ENCODE results near the gene TTYH3. TPM values are rescaled to one million over a fixed set of nuclear protein-coding genes. Genes with fewer than 3 reads are reported as not detected.

The TTYH3 gene
- total RNA-seq, 1 donor from 2014 or later: 15.8 TPM

GRCh38 chr7:2640846-2641316, 9.1 kb downstream of the TTYH3 start:
- ATAC-seq: no peak
- intact Hi-C loops (cut with DNase I): loop anchor here (5.0 kb wide), 1 partner anchor 34 kb away; no protein-coding TSS in a partner anchor
- no peak for DNase-seq (ENCODE audit: missing footprints)

GRCh38 chr7:2641406-2642393, 9.9 kb downstream of the TTYH3 start:
- peak; percentile 77 for ATAC-seq
- intact Hi-C loops (cut with DNase I): loop anchor here (5.0 kb wide), 1 partner anchor 34 kb away; no protein-coding TSS in a partner anchor

GRCh38 chr7:2643386-2644219, 11.8 kb downstream of the TTYH3 start:
- DNase-seq (ENCODE audit: missing footprints): no peak
- ATAC-seq: no peak
- intact Hi-C loops (cut with DNase I): loop anchor here (5.0 kb wide), 1 partner anchor 36 kb away; no protein-coding TSS in a partner anchor

More at GRCh38 chr7:2641406-2642393, 9.9 kb downstream of the TTYH3 start:
- peak; percentile 93 for DNase-seq (ENCODE audit: missing footprints)

GRCh38 chr7:2644220-2644561, 12.4 kb downstream of the TTYH3 start:
- intact Hi-C loops (cut with DNase I): loop anchor here (5.0 kb wide), 1 partner anchor 37 kb away; no protein-coding TSS in a partner anchor
- DNase-seq (ENCODE audit: missing footprints) (no peak), ATAC-seq (no peak)

GRCh38 chr7:2644562-2645273, 12.9 kb downstream of the TTYH3 start:
- ATAC-seq (no peak), DNase-seq (ENCODE audit: missing footprints) (no peak)
- intact Hi-C loops (cut with DNase I): loop anchor here (5.0 kb wide), 1 partner anchor 37 kb away; no protein-coding TSS in a partner anchor

- DNase-seq (ENCODE audit: missing footprints) (no peak), ATAC-seq (no peak)
- intact Hi-C loops (cut with DNase I): no loop called here
Measured at GRCh38 chr7:2645274-2645868, 13.6 kb downstream of the TTYH3 start.

GRCh38 chr7:2646336-2646679, 14.5 kb downstream of the TTYH3 start:
- intact Hi-C loops (cut with DNase I): no loop called here
- DNase-seq (ENCODE audit: missing footprints) (no peak), ATAC-seq (no peak)

- intact Hi-C loops (cut with DNase I): no loop called here
- ATAC-seq: no peak
- DNase-seq (ENCODE audit: missing footprints): no peak
Measured at GRCh38 chr7:2646680-2647571, 15.1 kb downstream of the TTYH3 start.

GRCh38 chr7:2647594-2648172, 15.9 kb downstream of the TTYH3 start:
- intact Hi-C loops (cut with DNase I): no loop called here
- DNase-seq (ENCODE audit: missing footprints): no peak
- no peak for ATAC-seq

- ATAC-seq (no peak), DNase-seq (ENCODE audit: missing footprints) (no peak)
- intact Hi-C loops (cut with DNase I): no loop called here
Measured at GRCh38 chr7:2649139-2649838, 17.5 kb downstream of the TTYH3 start.

- ATAC-seq (no peak), DNase-seq (ENCODE audit: missing footprints) (no peak)
- intact Hi-C loops (cut with DNase I): no loop called here
Measured at GRCh38 chr7:2649991-2650390, 18.2 kb downstream of the TTYH3 start.

- DNase-seq (ENCODE audit: missing footprints) (no peak), ATAC-seq (no peak)
- intact Hi-C loops (cut with DNase I): no loop called here
Measured at GRCh38 chr7:2650451-2650850, 18.7 kb downstream of the TTYH3 start.

- no peak for ATAC-seq
- intact Hi-C loops (cut with DNase I): no loop called here
- no peak for DNase-seq (ENCODE audit: missing footprints)
Measured at GRCh38 chr7:2651336-2651735, 19.6 kb downstream of the TTYH3 start.

- DNase-seq (ENCODE audit: missing footprints) (no peak), ATAC-seq (no peak)
- intact Hi-C loops (cut with DNase I): no loop called here
Measured at GRCh38 chr7:2651847-2652735, 20.3 kb downstream of the TTYH3 start.

- intact Hi-C loops (cut with DNase I): no loop called here
- ATAC-seq: no peak
- no peak for DNase-seq (ENCODE audit: missing footprints)
Measured at GRCh38 chr7:2652736-2653060, 20.9 kb downstream of the TTYH3 start.

- DNase-seq (ENCODE audit: missing footprints) (no peak), ATAC-seq (no peak)
- intact Hi-C loops (cut with DNase I): no loop called here
Measured at GRCh38 chr7:2654059-2654458, 22.3 kb downstream of the TTYH3 start.

Measured in Right ventricle myocardium inferior (tissue), 1 donor.